Hippocampal formation (tissue), 2 donors: ENCODE measurements around the gene JAGN1.
"Not testable (repeated sequence)": the region's sequence is repeated elsewhere in the genome, so short reads cannot be mapped to it uniquely, and the experiment has no call there.

ENCODE experiments used
- DNase-seq, 2 donors: peaks; one replicate each; lab custom pipeline; 2025; lab: John Stamatoyannopoulos, UW

JAGN1 gene

DNA sequence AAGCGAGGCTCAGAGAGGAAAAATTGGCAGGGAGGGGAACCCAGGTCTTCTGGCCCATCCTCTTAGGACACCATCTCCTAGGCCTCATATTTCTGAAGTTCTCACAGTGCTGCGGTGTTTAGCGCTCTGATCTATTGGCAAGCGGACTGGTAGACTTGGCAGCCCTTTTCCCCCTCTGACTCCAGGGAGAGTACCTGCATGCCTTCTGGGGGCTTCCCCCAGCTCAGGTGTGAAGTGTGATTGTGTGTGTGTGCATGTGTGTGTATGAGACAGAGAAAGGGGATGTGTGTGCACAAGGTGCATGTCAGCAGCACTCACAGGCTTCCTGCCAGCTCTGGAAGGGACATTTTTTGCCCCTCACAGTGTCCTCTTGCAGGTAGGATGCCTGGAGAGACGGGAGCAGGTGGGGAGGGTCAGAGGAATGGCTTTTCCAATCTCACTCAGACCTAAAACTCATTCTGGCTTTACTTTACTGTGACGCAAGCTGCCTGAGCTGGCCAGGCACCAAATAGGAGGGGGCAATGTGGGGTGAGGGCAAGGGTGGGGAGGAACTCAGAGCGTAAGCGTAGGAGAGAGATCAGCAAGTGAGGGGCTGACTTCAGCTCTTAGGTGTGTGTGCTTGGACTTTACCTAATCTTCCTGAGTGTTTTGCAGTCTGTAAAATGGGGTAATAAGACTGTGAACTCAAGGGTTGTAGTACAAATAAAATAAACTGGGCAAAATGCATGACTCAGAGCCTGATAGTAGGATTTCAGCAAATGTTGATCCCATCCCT lies 8.2 kb downstream of the JAGN1 start:
- no peak for DNase-seq

- DNase-seq, result no peak
Measured at GRCh38 chr3:9899289-9899791, 8.9 kb downstream of the JAGN1 start.

DNA sequence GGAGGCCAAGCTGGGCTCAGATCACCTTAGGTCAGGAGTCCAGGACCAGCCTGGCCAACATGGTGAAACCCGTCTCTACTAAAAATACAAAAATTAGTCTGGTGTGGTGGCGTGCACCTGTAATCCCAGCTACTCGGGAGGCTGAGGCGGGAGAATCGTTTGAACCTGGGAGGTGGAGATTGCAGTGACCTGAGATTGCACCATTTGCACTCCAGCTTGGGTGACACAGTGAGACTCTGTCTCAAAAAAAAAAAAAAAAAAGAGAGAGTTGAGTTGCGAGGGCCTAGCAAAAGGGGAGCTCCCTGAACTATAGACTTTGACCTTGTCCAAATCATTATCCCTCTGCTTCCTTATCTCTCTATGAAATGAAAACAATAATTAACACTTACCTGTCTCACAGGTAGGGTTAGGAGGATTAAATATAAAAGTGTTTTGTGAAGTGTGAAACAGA lies 10.6 kb downstream of the JAGN1 start:
- DNase-seq, result not testable (repeated sequence)

- DNase-seq, result no peak
Measured at GRCh38 chr3:9901967-9902366, 11.6 kb downstream of the JAGN1 start.

- no peak for DNase-seq
Measured at GRCh38 chr3:9902372-9903237, 12.2 kb downstream of the JAGN1 start, which contains the start of gene IL17RE. IL17RE (plus strand) TSS chr3:9902848; CDS start chr3:9902933, 85 bp downstream.

DNA sequence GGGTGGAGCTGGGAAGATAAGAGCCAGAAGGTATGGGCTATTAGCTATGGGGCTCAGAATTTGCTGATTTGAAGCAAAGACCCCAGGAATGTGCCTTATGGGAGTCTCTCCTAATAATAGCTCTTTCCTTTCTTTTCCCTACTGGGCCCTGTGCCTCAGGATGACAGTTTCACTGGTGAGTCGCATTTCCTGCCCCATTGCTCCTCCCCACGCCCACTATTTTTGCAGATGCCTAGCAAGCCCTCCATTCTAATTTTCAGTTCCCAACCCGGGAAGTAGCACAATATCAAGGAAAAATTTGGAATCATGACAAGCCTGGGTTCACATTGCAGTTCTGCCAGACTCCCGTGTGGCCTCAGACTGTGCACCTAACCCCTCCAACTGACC lies 12.8 kb downstream of the JAGN1 start:
- DNase-seq, result no peak

DNA sequence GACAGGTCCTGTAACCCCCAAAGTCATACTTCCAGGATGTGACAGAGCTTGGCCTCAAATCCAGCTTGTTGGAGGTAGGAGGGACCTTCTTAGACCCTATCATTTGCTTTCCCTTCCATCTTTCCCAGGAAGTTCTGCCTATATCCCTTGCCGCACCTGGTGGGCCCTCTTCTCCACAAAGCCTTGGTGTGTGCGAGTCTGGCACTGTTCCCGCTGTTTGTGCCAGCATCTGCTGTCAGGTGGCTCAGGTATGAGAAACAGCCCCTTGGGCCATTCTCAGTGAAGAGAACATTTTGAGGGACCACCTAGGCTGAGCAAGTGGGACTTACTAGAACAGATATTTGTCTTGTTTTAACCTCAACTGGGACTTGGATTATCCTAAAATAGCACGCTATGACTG lies 13.5 kb downstream of the JAGN1 start:
- DNase-seq, result no peak

GRCh38 chr3:9906480-9906879 lies 16.1 kb downstream of the JAGN1 start:
- no peak for DNase-seq

DNA sequence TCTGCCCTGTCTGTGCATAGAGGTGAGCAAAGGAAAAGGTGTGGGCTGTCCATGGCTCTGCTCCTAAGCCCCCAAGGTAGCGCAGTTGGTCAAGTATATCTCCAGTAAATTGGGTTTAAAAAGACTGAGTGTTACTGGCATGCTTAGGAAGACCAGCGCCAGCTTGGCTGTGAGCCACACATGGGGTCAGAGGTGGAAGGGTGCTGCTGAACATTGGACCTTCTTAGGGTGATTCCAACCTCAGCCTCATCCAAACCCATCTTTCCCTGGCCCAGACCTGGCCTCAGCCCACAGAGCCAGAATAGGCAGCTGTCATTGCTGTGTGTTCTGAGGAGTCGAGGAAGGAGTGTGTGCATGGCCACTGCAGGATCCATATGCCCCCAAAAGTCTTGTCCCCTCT lies 17.9 kb downstream of the JAGN1 start:
- no peak for DNase-seq

- no peak for DNase-seq
Measured at GRCh38 chr3:9909221-9910013, 19.0 kb downstream of the JAGN1 start.

DNA sequence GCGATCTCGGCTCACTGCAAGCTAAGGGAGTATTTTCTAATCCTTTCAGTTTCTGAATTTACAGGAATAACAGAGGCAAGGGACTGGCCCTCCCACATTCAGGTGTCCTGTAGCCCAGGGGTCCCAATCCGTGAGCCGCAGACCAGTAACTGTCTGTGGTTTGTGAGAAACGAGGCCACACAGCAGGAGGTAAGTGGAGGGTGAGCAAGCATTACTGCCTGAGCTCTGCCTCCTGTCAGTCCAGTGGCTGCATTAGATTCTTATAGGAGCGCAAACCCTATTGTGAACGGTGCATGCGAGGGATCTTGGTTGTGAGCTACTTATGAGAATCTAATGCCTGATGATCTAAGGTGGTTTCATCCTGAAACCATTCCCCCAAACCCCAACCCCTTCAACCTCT lies 21.5 kb downstream of the JAGN1 start:
- no peak for DNase-seq

GRCh38 chr3:9912294-9912935 lies 22.0 kb downstream of the JAGN1 start:
- DNase-seq, result no peak

DNA sequence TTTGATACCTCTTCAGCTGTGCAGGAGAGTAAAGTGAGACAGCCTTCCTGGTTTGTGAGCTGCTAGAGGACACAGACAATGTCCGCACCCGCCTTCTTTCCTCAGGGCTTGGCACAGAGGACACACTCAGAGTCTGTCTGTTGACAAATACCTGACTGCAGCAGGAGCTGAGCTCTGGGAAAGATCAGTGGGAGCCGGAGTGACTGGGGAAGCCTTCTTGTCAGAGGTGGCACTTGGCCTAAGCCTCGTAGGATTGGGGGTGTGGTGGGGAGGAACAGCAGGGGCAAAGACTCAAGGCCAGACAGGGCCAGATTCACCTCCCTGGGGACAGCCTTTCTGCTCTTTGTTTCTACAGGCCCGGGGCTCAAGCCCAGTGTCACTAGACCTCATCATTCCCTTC lies 23.2 kb downstream of the JAGN1 start:
- DNase-seq, result no peak

GRCh38 chr3:9914011-9914410 lies 23.6 kb downstream of the JAGN1 start:
- no peak for DNase-seq

- DNase-seq, result no peak
Measured at GRCh38 chr3:9914559-9915253, 24.3 kb downstream of the JAGN1 start.

DNA sequence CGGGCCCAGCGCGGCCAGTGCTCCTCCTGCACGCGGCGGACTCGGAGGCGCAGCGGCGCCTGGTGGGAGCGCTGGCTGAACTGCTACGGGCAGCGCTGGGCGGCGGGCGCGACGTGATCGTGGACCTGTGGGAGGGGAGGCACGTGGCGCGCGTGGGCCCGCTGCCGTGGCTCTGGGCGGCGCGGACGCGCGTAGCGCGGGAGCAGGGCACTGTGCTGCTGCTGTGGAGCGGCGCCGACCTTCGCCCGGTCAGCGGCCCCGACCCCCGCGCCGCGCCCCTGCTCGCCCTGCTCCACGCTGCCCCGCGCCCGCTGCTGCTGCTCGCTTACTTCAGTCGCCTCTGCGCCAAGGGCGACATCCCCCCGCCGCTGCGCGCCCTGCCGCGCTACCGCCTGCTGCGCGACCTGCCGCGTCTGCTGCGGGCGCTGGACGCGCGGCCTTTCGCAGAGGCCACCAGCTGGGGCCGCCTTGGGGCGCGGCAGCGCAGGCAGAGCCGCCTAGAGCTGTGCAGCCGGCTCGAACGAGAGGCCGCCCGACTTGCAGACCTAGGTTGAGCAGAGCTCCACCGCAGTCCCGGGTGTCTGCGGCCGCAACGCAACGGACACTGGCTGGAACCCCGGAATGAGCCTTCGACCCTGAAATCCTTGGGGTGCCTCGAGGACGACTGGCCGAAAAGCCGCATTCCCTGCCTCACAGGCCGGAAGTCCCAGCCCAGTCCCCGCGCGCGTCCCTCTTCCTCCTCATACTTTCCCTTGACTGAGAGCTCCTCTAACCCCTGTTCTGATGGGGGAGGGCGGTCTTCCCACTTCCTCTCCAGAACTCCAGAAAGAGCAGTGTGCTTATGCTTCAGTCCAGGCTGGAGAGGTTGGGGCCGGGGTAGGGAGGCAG lies 25.1 kb downstream of the JAGN1 start:
- peak; percentile 23 to 55 for DNase-seq

DNA sequence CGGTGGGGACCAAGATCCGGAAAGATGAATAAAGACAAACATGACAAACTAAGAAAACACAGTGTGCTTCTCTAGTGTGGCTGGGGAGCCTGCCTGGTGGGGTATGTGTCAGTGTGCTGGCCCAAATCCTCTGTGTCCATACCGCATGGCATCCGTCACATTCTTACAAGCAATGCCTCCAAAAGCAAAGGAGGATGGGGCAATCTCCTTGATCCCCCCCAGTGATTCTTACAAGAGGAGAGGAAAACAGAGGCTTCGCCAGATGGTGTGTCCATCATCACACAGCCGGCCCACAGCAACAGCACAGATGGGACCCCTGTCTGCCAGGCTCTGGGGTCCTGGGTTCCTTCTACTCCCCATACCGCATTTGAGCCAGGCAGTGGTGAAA lies 25.9 kb downstream of the JAGN1 start:
- no peak for DNase-seq

DNA sequence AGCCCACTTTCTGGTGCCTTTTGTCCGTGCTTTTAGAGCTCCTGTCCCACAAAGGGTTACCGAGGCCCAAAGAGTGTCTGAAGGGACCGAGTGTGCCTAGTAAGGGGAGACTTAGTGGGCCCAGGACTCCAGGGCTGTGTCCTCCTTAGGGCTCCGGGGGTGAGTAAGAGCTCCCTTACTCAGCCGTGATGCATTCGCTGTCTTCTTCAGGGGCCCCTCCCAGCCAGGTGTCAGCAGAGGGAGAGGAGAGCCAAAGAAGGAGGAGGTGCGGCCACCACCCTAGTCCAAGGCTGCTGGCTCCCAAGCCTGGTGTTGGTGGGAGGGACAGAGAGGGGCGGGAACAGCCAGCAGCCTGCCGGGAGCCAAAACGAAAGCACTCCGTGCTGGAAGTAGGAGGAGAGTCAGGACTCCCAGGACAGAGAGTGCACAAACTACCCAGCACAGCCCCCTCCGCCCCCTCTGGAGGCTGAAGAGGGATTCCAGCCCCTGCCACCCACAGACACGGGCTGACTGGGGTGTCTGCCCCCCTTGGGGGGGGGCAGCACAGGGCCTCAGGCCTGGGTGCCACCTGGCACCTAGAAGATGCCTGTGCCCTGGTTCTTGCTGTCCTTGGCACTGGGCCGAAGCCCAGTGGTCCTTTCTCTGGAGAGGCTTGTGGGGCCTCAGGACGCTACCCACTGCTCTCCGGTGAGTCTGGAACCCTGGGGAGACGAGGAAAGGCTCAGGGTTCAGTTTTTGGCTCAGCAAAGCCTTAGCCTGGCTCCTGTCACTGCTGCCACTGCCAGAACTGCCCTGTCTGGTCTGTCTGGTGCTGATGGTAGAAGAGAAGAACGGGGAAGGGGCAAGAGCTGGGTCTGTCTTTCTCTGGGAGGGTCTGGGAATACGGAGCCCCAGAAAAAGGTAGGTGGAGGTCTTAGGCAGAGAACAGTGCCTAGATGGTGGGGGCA lies 26.6 kb downstream of the JAGN1 start, which contains the start of gene IL17RC:
Gene IL17RC, plus strand, starts transcription at position 365 of the 947 bp plus-strand sequence. Its CDS starts 218 bp downstream, at position 583.
- peak; percentile 46 to 49 for DNase-seq

GRCh38 chr3:9917820-9918219 lies 27.4 kb downstream of the JAGN1 start:
- DNase-seq, result no peak
